ENCODE measurements around the gene NEDD4L.

The NEDD4L gene

GRCh38 chr18:58158459-58158858 is 114.4 kb downstream of the NEDD4L start:
- DNase-seq (ENCODE audit: low spot score): no peak
- TF ChIP-seq CTCF (IDR thresholded peaks at IDR 0.05; ENCODE audit: extremely low read depth, insufficient read depth, missing control alignments): no peak
- in situ Hi-C loops (cut with MboI; ENCODE audit: low pct_unique_long_range_greater_than_20kb, low sequenced_read_pairs, unreplicated experiment): no loop called here

- no peak for TF ChIP-seq CTCF (IDR thresholded peaks at IDR 0.05; ENCODE audit: extremely low read depth, insufficient read depth, missing control alignments)
- in situ Hi-C loops (cut with MboI; ENCODE audit: low pct_unique_long_range_greater_than_20kb, low sequenced_read_pairs, unreplicated experiment): no loop called here
- DNase-seq (ENCODE audit: low spot score): no peak
Observed at GRCh38 chr18:58161659-58162058, 117.6 kb downstream of the NEDD4L start.

- TF ChIP-seq CTCF (IDR thresholded peaks at IDR 0.05; ENCODE audit: extremely low read depth, insufficient read depth, missing control alignments): no peak
- DNase-seq (ENCODE audit: low spot score): no peak
- in situ Hi-C loops (cut with MboI; ENCODE audit: low pct_unique_long_range_greater_than_20kb, low sequenced_read_pairs, unreplicated experiment): no loop called here
Observed at GRCh38 chr18:58162127-58162526, 118.1 kb downstream of the NEDD4L start.

- in situ Hi-C loops (cut with MboI; ENCODE audit: low pct_unique_long_range_greater_than_20kb, low sequenced_read_pairs, unreplicated experiment): no loop called here
- DNase-seq (ENCODE audit: low spot score): no peak
- no peak for TF ChIP-seq CTCF (IDR thresholded peaks at IDR 0.05; ENCODE audit: extremely low read depth, insufficient read depth, missing control alignments)
Observed at GRCh38 chr18:58163004-58163590, 119.1 kb downstream of the NEDD4L start.

GRCh38 chr18:58166278-58166844 is 122.3 kb downstream of the NEDD4L start:
- no peak for DNase-seq (ENCODE audit: low spot score)
- no peak for TF ChIP-seq CTCF (IDR thresholded peaks at IDR 0.05; ENCODE audit: extremely low read depth, insufficient read depth, missing control alignments)
- in situ Hi-C loops (cut with MboI; ENCODE audit: low pct_unique_long_range_greater_than_20kb, low sequenced_read_pairs, unreplicated experiment): no loop called here

GRCh38 chr18:58167073-58167472 is 123.0 kb downstream of the NEDD4L start:
- in situ Hi-C loops (cut with MboI; ENCODE audit: low pct_unique_long_range_greater_than_20kb, low sequenced_read_pairs, unreplicated experiment): no loop called here
- TF ChIP-seq CTCF (IDR thresholded peaks at IDR 0.05; ENCODE audit: extremely low read depth, insufficient read depth, missing control alignments): no peak
- DNase-seq (ENCODE audit: low spot score): no peak

Data from GM13977 (cell line).